ENCODE measurements around the gene LAPTM5. TPM values are rescaled to one million over a fixed set of nuclear protein-coding genes. Genes with fewer than 3 reads are reported as not detected.

Gene LAPTM5
- total and polyA plus RNA-seq, 2 of the 8 experiments (the other 6 are each of a cell fraction or from before 2014, with no cell fraction given) = 0.37 to 1.4 TPM

DNA sequence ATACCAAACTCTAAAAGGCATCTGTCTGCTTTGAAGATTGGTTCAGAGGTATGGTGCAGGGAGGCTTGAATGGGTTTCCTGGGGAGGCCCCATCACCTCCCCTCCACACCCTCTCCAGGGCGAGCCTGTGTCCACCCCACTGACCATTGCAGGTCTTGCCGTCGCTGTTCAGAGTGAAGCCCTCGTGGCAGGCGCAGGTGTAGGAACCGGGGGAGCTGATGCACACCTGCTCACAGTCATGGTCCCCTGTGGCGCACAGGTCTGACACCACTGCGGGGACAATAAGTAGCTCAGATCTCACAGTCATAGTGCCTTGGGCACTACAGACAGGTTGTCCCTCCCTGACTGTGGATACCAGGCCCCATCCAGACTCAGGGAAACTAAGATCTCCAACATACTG lies 40.9 kb downstream of the LAPTM5 start:
- Histone ChIP-seq H2BK20ac (ENCODE audit: low read length) (no peak overlapping the region), H3K4me2 (ENCODE audit: insufficient read depth in 1 of 2, low read depth in 2 of 2, low read length in 2 of 2) (no peak overlapping the region), H2AK5ac (ENCODE audit: low read depth, low read length) (no peak overlapping the region), H2BK15ac (ENCODE audit: low read length) (no peak overlapping the region), H3K56ac (replicated peaks; ENCODE audit: insufficient read length, low read depth, low read length) (no peak overlapping the region), H3K18ac (ENCODE audit: extremely low read depth, low read length) (no peak overlapping the region), H3K4me3 (ENCODE audit: extremely low read depth in 1 of 4, insufficient read depth in 2 of 4, low read depth in 3 of 4, low read length in 4 of 4) (no peak overlapping the region), H4K91ac (replicated peaks; ENCODE audit: insufficient read length, low read length) (no peak overlapping the region), H3K9ac (replicated peaks in 1 of 4; ENCODE audit: extremely low read depth in 1 of 4, low read depth in 3 of 4, low read length in 3 of 4) (no peak overlapping the region), H4K5ac (ENCODE audit: insufficient read length, low read depth, low read length) (no peak overlapping the region), H2BK12ac (ENCODE audit: low read depth, low read length) (peak overlapping the region; percentile 14; the same call in 1 of the 2 replicates), H3K14ac (ENCODE audit: insufficient read length) (no peak overlapping the region), H2BK120ac (replicated peaks; ENCODE audit: low read depth, low read length) (no peak overlapping the region), H2AFZ (ENCODE audit: low read length) (no peak overlapping the region), H3K23ac (ENCODE audit: insufficient read length) (no peak overlapping the region), H3K27me3 (replicated peaks in 1 of 4; ENCODE audit: control insufficient read depth in 3 of 4, extremely low read depth in 1 of 4, insufficient read depth in 3 of 4, low read length in 3 of 4) (no peaks in the 10 kb centered on the region; a peak in 1 of 7 replicates), H2BK5ac (ENCODE audit: low read depth, low read length) (no peak overlapping the region), H4K20me1 (replicated peaks in 1 of 2; ENCODE audit: control insufficient read depth in 1 of 2, insufficient read depth in 2 of 2, low read length in 2 of 2) (no peaks in the 10 kb centered on the region), H3K79me2 (ENCODE audit: control insufficient read depth in 1 of 2, insufficient read depth in 2 of 2, low read length in 2 of 2) (no peaks in the 10 kb centered on the region), H3K4ac (replicated peaks; ENCODE audit: insufficient read length, low read depth, low read length) (no peak overlapping the region), H3K27ac (ENCODE audit: low read depth, low read length) (no peak overlapping the region), H3K79me1 (ENCODE audit: low read depth, low read length) (no peaks in the 10 kb centered on the region), H3K36me3 (ENCODE audit: control insufficient read depth in 2 of 4, insufficient read depth in 4 of 4, low read length in 3 of 4) (no peaks in the 10 kb centered on the region), H3K9me3 (ENCODE audit: insufficient read depth in 2 of 2, low read depth in 1 of 2, low read length in 1 of 2) (peaks cover 10 to 11% of the 10 kb centered on the region in 2 experiments), H3K23me2 (ENCODE audit: low read depth, low read length) (peaks cover 10% of the 10 kb centered on the region; the same call in 1 of the 2 replicates), H4K8ac (ENCODE audit: extremely low read depth, insufficient read depth, low read length) (no peak overlapping the region; the same call in 1 of the 2 replicates), H3K4me1 (replicated peaks in 1 of 4; ENCODE audit: control insufficient read depth in 3 of 4, insufficient read depth in 4 of 4, low read length in 3 of 4) (peaks cover 0 to 4% (median 1%) of the 10 kb centered on the region in 4 experiments; a peak in 5 of 7 replicates)
- DNase-seq (ENCODE audit: low read depth in 1 of 2, low spot score in 2 of 2) (no peak), FAIRE-seq (no peak)
- ChIA-PET CTCF (ENCODE audit: partially characterized antibody) (interaction anchor here (0.6 to 55.1 kb wide), 7 partner anchors 11 to 1476 kb away, joined by 3 to 1640 read pairs (median 3); partner anchors contain the start of gene LAPTM5), POLR2A (ENCODE audit: partially characterized antibody) (no interaction called here)
- TF ChIP-seq TAF1 (IDR thresholded peaks at IDR 0.05; ENCODE audit: low read depth, low read length) (no peak), TCF12 (IDR thresholded peaks at IDR 0.05; ENCODE audit: low read depth, low read length) (no peak), EGR1 (IDR thresholded peaks at IDR 0.05; ENCODE audit: borderline replicate concordance, low read depth, low read length) (no peak)
- WGBS, 2 experiments (ENCODE audit: extremely low coverage in 1 of 2, insufficient coverage in 1 of 2, insufficient read length in 1 of 2, insufficient replicate concordance in 2 of 2, low coverage in 1 of 2, low lambda C conversion rate in 2 of 2, missing lambda C conversion rate in 1 of 2) = 93% methylated on average over 8 of the region's 8 CpGs; no CpG with 5 or more reads in 1 of the 2 experiments
